CD4-positive, CD25-positive, alpha-beta regulatory T cell (primary cell): Measurements from ENCODE around the gene MYNN. TPM values are rescaled to one million over a fixed set of nuclear protein-coding genes. Genes with fewer than 3 reads are reported as not detected.

Experiments
- ATAC-seq, 2 donors: fragments of 150-1000 bp; cut with Tn5 transposase; one replicate each; pipeline ENCODE4 v1.10.0; 2021; ENCODE audit warnings: low read depth in 2 of 2, moderate number of reproducible peaks in 2 of 2, moderate library complexity in 1 of 2
- DNase-seq, 3 donors: peaks; one replicate each; pipeline versions ENCODE4 v3.0.0 to v3.0.0-alpha.2; 2012 to 2022; ENCODE audit warnings: mixed read lengths in 1 of 3
- H3K27ac ChIP-seq: one replicate; pipeline ENCODE4 v1.7.0; 2013; ENCODE audit warnings: mild to moderate bottlenecking, low read length; ENCODE audit not compliant: insufficient read depth, poor library complexity, severe bottlenecking
- H3K27me3 ChIP-seq: one replicate; pipeline ENCODE4 v1.7.0; 2013; ENCODE audit warnings: low read length; ENCODE audit not compliant: control insufficient read depth, insufficient read depth
- H3K36me3 ChIP-seq: one replicate; pipeline ENCODE4 v1.7.0; 2013; ENCODE audit warnings: mild to moderate bottlenecking, low read length, moderate library complexity; ENCODE audit not compliant: control insufficient read depth, insufficient read depth
- H3K4me1 ChIP-seq: 2 replicates; pipeline ENCODE4 v1.7.0; 2013; ENCODE audit warnings: mild to moderate bottlenecking, low read length; ENCODE audit not compliant: insufficient read depth, control insufficient read depth, poor library complexity, severe bottlenecking
- H3K4me3 ChIP-seq: one replicate; pipeline ENCODE4 v1.7.0; 2013; ENCODE audit warnings: low read depth, mild to moderate bottlenecking, low read length, moderate library complexity
- H3K9me3 ChIP-seq, 2 experiments: 1 replicate in 1 of 2; 2 replicates in 1 of 2; pipeline ENCODE4 v1.7.0; 2013; ENCODE audit warnings: low read length in 2 of 2, mild to moderate bottlenecking in 1 of 2, moderate library complexity in 1 of 2; ENCODE audit not compliant: control insufficient read depth in 2 of 2
- H3K27ac Mint-ChIP-seq, 3 donors: one replicate each; pipeline ENCODE4 v1.8.0; 2020 to 2022; ENCODE audit warnings: mild to moderate bottlenecking in 3 of 3, mixed read lengths in 3 of 3, moderate library complexity in 2 of 3
- H3K27me3 Mint-ChIP-seq: one replicate; pipeline ENCODE4 v1.8.0; 2022; ENCODE audit warnings: mild to moderate bottlenecking, mixed read lengths
- H3K36me3 Mint-ChIP-seq: one replicate; pipeline ENCODE4 v1.8.0; 2020; ENCODE audit warnings: mixed read lengths
- H3K4me1 Mint-ChIP-seq, 4 donors: one replicate each; pipeline ENCODE4 v1.8.0; 2020 to 2022; ENCODE audit warnings: mixed read lengths in 4 of 4, mild to moderate bottlenecking in 1 of 4
- H3K4me3 Mint-ChIP-seq, 4 donors: one replicate each; pipeline ENCODE4 v1.8.0; 2020 to 2022; ENCODE audit warnings: mild to moderate bottlenecking in 4 of 4, mixed read lengths in 4 of 4, moderate library complexity in 3 of 4
- H3K9me3 Mint-ChIP-seq, 7 donors: one replicate each; pipeline ENCODE4 v1.8.0; 2020 to 2022; ENCODE audit warnings: mixed read lengths in 7 of 7, mild to moderate bottlenecking in 3 of 7, moderate library complexity in 2 of 7
- polyA plus RNA-seq, 4 donors: library from polyadenylated mRNA; unstranded; fragments of 300-500 nt; fragmentation: Illumina TruSeq; gene quantifications; one replicate each; pipeline ENCODE4 v1.2.3, GENCODE V29; 2021
- total RNA-seq: library from RNA; stranded (reverse); gene quantifications from one replicate; pipeline ENCODE4 v1.2.3, GENCODE V29; 2022

The MYNN gene
- total and polyA plus RNA-seq, 5 donors from 2014 or later = 12.4 to 25.9 (median 18.5) TPM

DNA sequence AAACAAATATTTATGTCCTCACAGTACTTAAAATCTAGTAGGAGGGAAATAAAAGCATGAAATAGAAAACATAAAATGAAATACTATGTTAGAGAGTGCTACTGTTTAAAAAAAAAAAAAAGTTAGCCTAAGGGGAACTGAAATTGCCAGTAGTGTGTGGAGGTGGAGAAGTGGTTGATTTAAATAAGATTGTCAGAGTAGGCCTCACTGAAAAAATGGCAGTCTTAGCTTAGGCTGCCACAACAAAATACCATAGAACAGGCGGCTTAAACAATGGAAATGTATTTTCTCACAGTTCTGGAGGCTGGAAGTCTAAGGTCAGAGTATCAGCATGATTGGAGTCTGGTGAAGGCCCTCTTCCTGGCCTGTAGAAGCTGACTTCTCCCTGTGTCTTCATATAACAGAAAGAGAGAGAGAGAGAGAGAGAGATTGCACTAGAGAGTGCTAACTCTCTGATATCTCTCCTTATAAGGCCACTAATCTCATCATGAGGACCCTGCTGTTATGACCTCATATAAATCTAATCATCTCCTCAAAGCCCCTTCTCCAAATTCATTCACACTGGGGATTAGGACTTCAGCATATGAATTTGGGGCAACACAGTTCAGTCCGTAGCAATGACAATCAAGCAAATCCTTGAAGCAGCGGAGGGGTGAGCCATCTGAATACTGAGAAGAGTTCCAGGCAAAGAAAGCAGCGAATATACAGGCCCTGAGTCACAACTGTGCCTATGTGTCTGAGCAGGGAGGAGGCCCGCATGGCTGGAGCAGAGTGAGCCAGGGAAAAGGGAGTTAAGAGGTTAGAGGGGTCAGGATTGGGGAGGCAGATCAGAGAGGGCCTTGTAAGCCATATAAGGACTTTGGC lies 63.1 kb downstream of the MYNN start:
- no peak overlapping the region for H3K27ac ChIP-seq
- H3K27ac Mint-ChIP-seq = no peak overlapping the region

DNA sequence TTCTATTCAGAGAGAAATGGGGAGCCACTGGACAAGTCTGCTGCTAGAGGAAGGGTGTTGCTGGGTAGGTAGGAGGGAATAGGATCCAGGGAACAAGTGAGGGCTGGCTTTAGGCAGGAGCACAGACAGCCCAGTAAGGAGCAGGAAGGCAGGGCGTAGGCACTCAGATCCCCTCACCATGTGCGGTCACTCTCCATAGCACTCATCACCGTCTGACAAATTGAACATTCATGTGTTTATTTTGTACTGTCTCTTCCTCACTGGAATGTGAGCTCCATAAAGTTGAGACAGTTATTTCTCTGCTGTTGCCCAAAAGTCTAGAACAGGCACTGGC lies 63.7 kb downstream of the MYNN start:
- H3K9me3 Mint-ChIP-seq = no peaks in the 10 kb centered on the region
- Histone ChIP-seq H3K36me3 (no peaks in the 10 kb centered on the region), H3K9me3 (no peaks in the 10 kb centered on the region), H3K4me1 (no peaks in the 10 kb centered on the region), H3K27ac (no peak overlapping the region), H3K27me3 (peaks cover 8% of the 10 kb centered on the region), H3K4me3 (no peak overlapping the region)
- no peaks in the 10 kb centered on the region for H3K4me1 Mint-ChIP-seq
- no peak overlapping the region for H3K27ac Mint-ChIP-seq
- DNase-seq = no peak
- H3K36me3 Mint-ChIP-seq = no peaks in the 10 kb centered on the region
- no peak overlapping the region for H3K4me3 Mint-ChIP-seq
- peaks cover 27% of the 10 kb centered on the region for H3K27me3 Mint-ChIP-seq
- no peak for ATAC-seq

More for the DNA sequence above, 63.1 kb downstream of the MYNN start:
- peaks cover 0 to 2% (median 0%) of the 10 kb centered on the region in 7 donors for H3K9me3 Mint-ChIP-seq
- no peaks in the 10 kb centered on the region for H3K9me3 ChIP-seq
- H3K36me3 ChIP-seq = no peaks in the 10 kb centered on the region
- no peak overlapping the region for H3K4me3 ChIP-seq
- no peak overlapping the region for H3K4me3 Mint-ChIP-seq
- DNase-seq = no peak
- H3K4me1 Mint-ChIP-seq = no peaks in the 10 kb centered on the region
- H3K4me1 ChIP-seq = no peaks in the 10 kb centered on the region
- H3K36me3 Mint-ChIP-seq = no peaks in the 10 kb centered on the region
- peaks cover 25% of the 10 kb centered on the region for H3K27me3 Mint-ChIP-seq
- no peak for ATAC-seq
- H3K27me3 ChIP-seq = peaks cover 6% of the 10 kb centered on the region

DNA sequence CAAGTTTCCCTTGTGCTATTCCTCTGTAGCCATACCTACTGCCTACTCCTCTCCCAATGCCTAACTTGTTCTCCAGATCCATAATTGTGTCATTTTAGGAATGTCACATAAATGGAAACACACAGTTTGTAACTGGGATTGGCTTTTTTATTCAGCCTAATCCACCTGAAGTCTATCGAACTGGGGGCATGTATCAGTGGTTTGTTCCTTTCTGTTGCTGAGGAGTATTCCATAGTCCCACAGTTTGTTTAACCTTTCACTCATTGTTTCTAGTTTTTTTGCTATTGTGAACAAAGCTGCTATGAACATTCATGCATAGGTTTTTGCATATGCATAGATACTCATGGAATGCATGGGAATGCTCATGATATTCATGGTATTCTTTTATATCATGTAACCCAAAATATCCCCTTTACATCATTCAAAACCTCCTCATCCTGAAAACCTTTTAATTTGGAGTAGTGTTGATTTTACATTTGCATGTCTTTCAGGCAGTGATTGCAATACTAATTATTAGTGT lies 65.4 kb downstream of the MYNN start:
- Mint-ChIP-seq H3K36me3 (no peaks in the 10 kb centered on the region), H3K4me1 (no peaks in the 10 kb centered on the region), H3K27me3 (peaks cover 18% of the 10 kb centered on the region), H3K27ac (no peak overlapping the region), H3K4me3 (no peak overlapping the region), H3K9me3 (no peaks in the 10 kb centered on the region)
- H3K36me3 ChIP-seq = no peaks in the 10 kb centered on the region
- H3K4me1 ChIP-seq = no peaks in the 10 kb centered on the region
- H3K27ac ChIP-seq = no peak overlapping the region
- peaks cover 8% of the 10 kb centered on the region for H3K27me3 ChIP-seq
- H3K9me3 ChIP-seq = no peaks in the 10 kb centered on the region
- DNase-seq = no peak
- H3K4me3 ChIP-seq = no peak overlapping the region
- no peak for ATAC-seq

Other genes with a start within 250 kb of the MYNN start
- gene MECOM, start 109.7 kb upstream of the MYNN start, total RNA-seq = not detected
- under 1 TPM in 1 of 4 donors, not detected in 3; 0.44 TPM for gene MECOM, start 109.7 kb upstream of the MYNN start, polyA plus RNA-seq
- 2.9 TPM for gene TERC, start 8.3 kb upstream of the MYNN start, total RNA-seq
- gene TERC, start 8.3 kb upstream of the MYNN start, polyA plus RNA-seq = under 1 TPM in 1 of 4 donors, not detected in 3; 0.76 TPM
- not detected for gene ACTRT3, start 3.8 kb upstream of the MYNN start, total RNA-seq
- under 1 TPM in 2 of 4 donors, not detected in 2; 0.21 to 0.54 TPM for gene ACTRT3, start 3.8 kb upstream of the MYNN start, polyA plus RNA-seq
- not detected for gene LRRIQ4, start 39.5 kb downstream of the MYNN start, total RNA-seq
- gene LRRIQ4, start 39.5 kb downstream of the MYNN start, polyA plus RNA-seq = not detected
- gene LRRC34, start 39.5 kb downstream of the MYNN start, total RNA-seq = not detected
- under 1 TPM in 3 of 4 donors, not detected in 1; 0.06 to 0.62 (median 0.21) TPM for gene LRRC34, start 39.5 kb downstream of the MYNN start, polyA plus RNA-seq
- gene LRRC31, start 96.5 kb downstream of the MYNN start, total RNA-seq = not detected
- not detected for gene LRRC31, start 96.5 kb downstream of the MYNN start, polyA plus RNA-seq
- gene SAMD7, start 138.2 kb downstream of the MYNN start, total RNA-seq = not detected
- not detected for gene SAMD7, start 138.2 kb downstream of the MYNN start, polyA plus RNA-seq
- gene SEC62, start 193.4 kb downstream of the MYNN start, total RNA-seq = 78.7 TPM
- gene SEC62, start 193.4 kb downstream of the MYNN start, polyA plus RNA-seq = 100 to 1,000 TPM; 127 to 193 (median 141) TPM